ENCODE data around the gene HMCES. TPM values are rescaled to one million over a fixed set of nuclear protein-coding genes. Genes with fewer than 3 reads are reported as not detected.

Gene HMCES
- total and polyA plus RNA-seq, 2 experiments from 2014 or later = 20.1 to 34.3 TPM

GRCh38 chr3:129318921-129319320 lies 40.3 kb downstream of the HMCES start:
- no peaks in the 10 kb centered on the region for H3K27me3 ChIP-seq
- TF ChIP-seq, protein P1, sequence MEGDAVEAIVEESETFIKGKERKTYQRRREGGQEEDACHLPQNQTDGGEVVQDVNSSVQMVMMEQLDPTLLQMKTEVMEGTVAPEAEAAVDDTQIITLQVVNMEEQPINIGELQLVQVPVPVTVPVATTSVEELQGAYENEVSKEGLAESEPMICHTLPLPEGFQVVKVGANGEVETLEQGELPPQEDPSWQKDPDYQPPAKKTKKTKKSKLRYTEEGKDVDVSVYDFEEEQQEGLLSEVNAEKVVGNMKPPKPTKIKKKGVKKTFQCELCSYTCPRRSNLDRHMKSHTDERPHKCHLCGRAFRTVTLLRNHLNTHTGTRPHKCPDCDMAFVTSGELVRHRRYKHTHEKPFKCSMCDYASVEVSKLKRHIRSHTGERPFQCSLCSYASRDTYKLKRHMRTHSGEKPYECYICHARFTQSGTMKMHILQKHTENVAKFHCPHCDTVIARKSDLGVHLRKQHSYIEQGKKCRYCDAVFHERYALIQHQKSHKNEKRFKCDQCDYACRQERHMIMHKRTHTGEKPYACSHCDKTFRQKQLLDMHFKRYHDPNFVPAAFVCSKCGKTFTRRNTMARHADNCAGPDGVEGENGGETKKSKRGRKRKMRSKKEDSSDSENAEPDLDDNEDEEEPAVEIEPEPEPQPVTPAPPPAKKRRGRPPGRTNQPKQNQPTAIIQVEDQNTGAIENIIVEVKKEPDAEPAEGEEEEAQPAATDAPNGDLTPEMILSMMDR (IDR thresholded peaks at IDR 0.05; ENCODE audit: poor library complexity) = no peak
- TF ChIP-seq EZH2phosphoT487 (IDR thresholded peaks at IDR 0.05; ENCODE audit: low read depth, severe bottlenecking, unreplicated experiment) = no peak
- TF ChIP-seq EZH2 (IDR thresholded peaks at IDR 0.05; ENCODE audit: borderline replicate concordance) = no peak

GRCh38 chr3:129320261-129320660 lies 41.6 kb downstream of the HMCES start:
- H3K9me2 ChIP-seq (replicated peaks; ENCODE audit: insufficient read depth) = no peaks in the 10 kb centered on the region
- H3K27me3 ChIP-seq = no peaks in the 10 kb centered on the region
- TF ChIP-seq, protein P1 (IDR thresholded peaks at IDR 0.05; ENCODE audit: poor library complexity) = no peak
- no peak for TF ChIP-seq EZH2phosphoT487 (IDR thresholded peaks at IDR 0.05; ENCODE audit: low read depth, severe bottlenecking, unreplicated experiment)
- no peak for TF ChIP-seq EZH2 (IDR thresholded peaks at IDR 0.05; ENCODE audit: borderline replicate concordance)
- H3K9me3 ChIP-seq (ENCODE audit: low read depth) = no peaks in the 10 kb centered on the region
- H3K4me3 ChIP-seq = no peak overlapping the region
- no peak overlapping the region for H3K27ac ChIP-seq
- peaks cover 4% of the 10 kb centered on the region for H4K20me1 ChIP-seq (ENCODE audit: insufficient read depth, poor library complexity, severe bottlenecking)
- no peak overlapping the region for H3K4me2 ChIP-seq
- 94% methylated on average over 8 of the region's 8 CpGs for WGBS (ENCODE audit: low lambda C conversion rate, missing lambda C conversion rate)
- DNase-seq (ENCODE audit: low spot score) = no peak
- no peaks in the 10 kb centered on the region for H3K36me3 ChIP-seq (replicated peaks; ENCODE audit: insufficient read depth, low read depth)
- peaks cover 14% of the 10 kb centered on the region for H3K79me2 ChIP-seq
- peaks cover 4% of the 10 kb centered on the region for H3K4me1 ChIP-seq (ENCODE audit: insufficient read depth)
- H2AFZ ChIP-seq = no peak overlapping the region

More at GRCh38 chr3:129318921-129319320, 40.3 kb downstream of the HMCES start:
- Histone ChIP-seq H2AFZ (no peak overlapping the region), H3K4me1 (ENCODE audit: insufficient read depth) (peaks cover 10% of the 10 kb centered on the region), H3K4me3 (no peak overlapping the region), H3K27ac (no peak overlapping the region), H3K4me2 (no peak overlapping the region), H4K20me1 (ENCODE audit: insufficient read depth, poor library complexity, severe bottlenecking) (peaks cover 17% of the 10 kb centered on the region), H3K9me2 (replicated peaks; ENCODE audit: insufficient read depth) (no peaks in the 10 kb centered on the region), H3K9me3 (ENCODE audit: low read depth) (no peaks in the 10 kb centered on the region), H3K79me2 (peaks cover 21% of the 10 kb centered on the region), H3K36me3 (replicated peaks; ENCODE audit: insufficient read depth, low read depth) (no peaks in the 10 kb centered on the region)
- no peak for DNase-seq (ENCODE audit: low spot score)
- 94% methylated on average over 15 of the region's 15 CpGs for WGBS (ENCODE audit: low lambda C conversion rate, missing lambda C conversion rate)

DNA sequence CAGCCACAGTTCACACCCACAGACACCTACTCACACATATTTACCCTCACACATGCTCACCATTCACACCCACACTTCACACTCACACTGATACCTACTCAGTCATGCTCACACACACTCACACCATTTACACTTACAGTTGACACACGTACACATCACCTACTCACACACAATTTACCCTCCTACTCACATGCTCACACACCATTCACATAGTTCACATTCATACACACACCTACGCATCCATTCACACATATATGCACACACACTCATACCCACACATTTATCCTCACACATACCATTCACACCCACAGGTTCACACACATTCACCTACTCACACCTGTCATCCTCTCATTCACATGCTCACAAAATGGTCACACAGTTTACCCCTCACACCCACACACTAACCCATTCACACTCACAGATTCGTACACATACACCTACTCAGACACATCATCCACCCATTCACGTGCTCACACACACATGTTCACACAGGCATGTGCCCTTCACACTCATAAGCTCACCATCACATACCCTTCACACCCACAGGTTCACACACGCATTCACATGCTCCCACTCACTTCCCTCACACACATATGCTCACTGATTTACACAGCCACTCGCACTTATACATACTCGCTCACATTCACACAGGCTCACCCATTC lies 42.3 kb downstream of the HMCES start:
- Histone ChIP-seq H3K27me3 (no peaks in the 10 kb centered on the region), H3K9me3 (ENCODE audit: low read depth) (no peaks in the 10 kb centered on the region), H3K4me3 (no peak overlapping the region), H2AFZ (no peak overlapping the region), H3K9me2 (replicated peaks; ENCODE audit: insufficient read depth) (no peaks in the 10 kb centered on the region), H3K4me2 (no peak overlapping the region), H3K79me2 (peaks cover 10% of the 10 kb centered on the region), H3K27ac (no peak overlapping the region), H3K4me1 (ENCODE audit: insufficient read depth) (peaks cover 4% of the 10 kb centered on the region), H4K20me1 (ENCODE audit: insufficient read depth, poor library complexity, severe bottlenecking) (no peaks in the 10 kb centered on the region), H3K36me3 (replicated peaks; ENCODE audit: insufficient read depth, low read depth) (no peaks in the 10 kb centered on the region)
- TF ChIP-seq EZH2phosphoT487 (IDR thresholded peaks at IDR 0.05; ENCODE audit: low read depth, severe bottlenecking, unreplicated experiment) = no peak
- TF ChIP-seq, protein P1 (IDR thresholded peaks at IDR 0.05; ENCODE audit: poor library complexity) = no peak
- TF ChIP-seq EZH2 (IDR thresholded peaks at IDR 0.05; ENCODE audit: borderline replicate concordance) = no peak
- 94% methylated on average over 7 of the region's 7 CpGs for WGBS (ENCODE audit: low lambda C conversion rate, missing lambda C conversion rate)
- no peak for DNase-seq (ENCODE audit: low spot score)

All from hepatocyte (in vitro differentiated cells).